LNCAP (cell line): ENCODE data around the gene SECTM1.

ENCODE experiments used
- CTCF ChIP-seq: fragments of 450-650 bp; IDR thresholded peaks from 2 replicates; pipeline ENCODE4 v1.5.1; 2017; ENCODE audit warnings: mild to moderate bottlenecking

Gene SECTM1

GRCh38 chr17:82315703-82316358 is 17.7 kb downstream of the SECTM1 start:
- no peak for TF ChIP-seq CTCF

- no peak for TF ChIP-seq CTCF
Observed at GRCh38 chr17:82314727-82315605, 18.6 kb downstream of the SECTM1 start.

- no peak for TF ChIP-seq CTCF
Observed at GRCh38 chr17:82314012-82314726, 19.4 kb downstream of the SECTM1 start.

GRCh38 chr17:82313195-82314011 is 20.2 kb downstream of the SECTM1 start:
- no peak for TF ChIP-seq CTCF

GRCh38 chr17:82311971-82312370 is 21.6 kb downstream of the SECTM1 start:
- TF ChIP-seq CTCF, result no peak

- no peak for TF ChIP-seq CTCF
Observed at GRCh38 chr17:82310877-82311276, 22.7 kb downstream of the SECTM1 start.
